ENCODE data around the gene CFL1. TPM values are rescaled to one million over a fixed set of nuclear protein-coding genes. Genes with fewer than 3 reads are reported as not detected.

The CFL1 gene
- total and polyA plus RNA-seq, 10 of the 15 experiments (the other 5 are each of a cell fraction or from before 2014, with no cell fraction given), result 164 to 2,994 (median 1,500) TPM

- TF ChIP-seq SKIL (IDR thresholded peaks at IDR 0.05; ENCODE audit: low read depth, poor library complexity, severe bottlenecking) (peak; percentile 15), NR2C1 (IDR thresholded peaks at IDR 0.05) (peak; percentile 56), RAD21 (IDR thresholded peaks at IDR 0.05; ENCODE audit: insufficient read depth, low read depth, low read length) (peak; percentile 9; the same call in 1 of the 2 replicates), ZZZ3 (IDR thresholded peaks at IDR 0.05; ENCODE audit: control insufficient read depth, insufficient read length, low read depth) (no peak), YY1 (IDR thresholded peaks at IDR 0.05; ENCODE audit: low read depth, low read length) (peak; percentile 88), LARP7 (IDR thresholded peaks at IDR 0.05) (peak; percentile 77; the same call in 1 of the 2 replicates), PAX5 (IDR thresholded peaks at IDR 0.05; ENCODE audit: borderline replicate concordance, low read depth, low read length) (no peak), SREBF2 (IDR thresholded peaks at IDR 0.05; ENCODE audit: low read length) (no peak)
Measured at GRCh38 chr11:65860278-65861164, 2.5 kb upstream of the CFL1 start, which contains the start of gene MUS81 (continued).

Measured in GM12878 (cell line).